Inflammatory macrophage treated with lipopolysaccharide for 1 hour (primary cell): ENCODE data around the gene BTRC.

Experiments used
- DNase-seq, 2 donors: peaks; one replicate each; pipeline ENCODE4 v3.0.0-alpha.2; 2020 to 2022

The BTRC gene

GRCh38 chr10:101569622-101570427, 215.9 kb downstream of the BTRC start:
- DNase-seq = peak; percentile 45 to 88

DNA sequence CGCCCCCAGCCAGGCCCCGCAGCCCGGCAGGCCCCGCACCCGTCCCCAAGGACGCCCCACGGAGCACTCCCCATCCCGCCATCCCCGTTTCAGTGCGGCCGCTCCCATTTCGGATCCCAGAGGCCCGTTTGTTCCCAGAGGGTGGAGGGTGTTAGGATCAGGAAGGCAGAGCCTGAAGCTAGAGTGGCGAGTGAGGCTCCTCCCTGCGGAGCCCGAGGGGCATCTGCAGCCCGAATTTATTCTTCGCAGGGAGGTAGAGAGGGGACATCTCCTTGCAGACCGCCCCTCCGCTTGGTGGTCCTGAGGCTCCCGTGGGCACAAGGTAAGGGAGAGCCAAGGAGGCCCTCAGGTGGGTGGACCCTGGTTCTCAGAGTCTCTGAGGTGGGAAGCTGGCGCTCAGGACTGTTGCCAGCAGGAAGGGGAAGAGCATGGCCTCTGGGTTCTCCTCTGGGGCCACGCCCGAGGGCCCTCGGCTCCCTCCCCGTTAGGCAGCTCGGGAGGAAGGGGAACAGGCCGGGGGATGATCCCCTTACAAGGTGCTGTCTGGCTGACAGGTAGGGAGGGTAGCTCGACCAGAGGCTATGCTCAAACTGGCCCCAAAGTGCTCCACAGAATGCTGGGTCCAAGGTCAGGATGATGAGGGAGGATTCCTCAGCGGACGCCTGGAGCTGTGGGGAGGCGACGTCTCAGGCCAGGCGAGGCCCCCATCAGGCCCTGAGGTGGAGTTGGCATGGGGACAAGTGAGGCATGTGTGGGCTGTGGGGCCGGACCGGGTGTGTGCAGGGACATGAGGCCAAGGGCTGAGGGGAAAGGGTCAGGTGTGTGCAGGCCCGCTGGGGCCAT, 216.7 kb downstream of the BTRC start:
- peak; percentile 24 to 25 for DNase-seq

GRCh38 chr10:101571271-101571925, 217.4 kb downstream of the BTRC start:
- DNase-seq = no peak

- DNase-seq = no peak
Measured at GRCh38 chr10:101572126-101572525, 218.2 kb downstream of the BTRC start.

- DNase-seq = no peak
Measured at GRCh38 chr10:101572785-101573184, 218.8 kb downstream of the BTRC start.

DNA sequence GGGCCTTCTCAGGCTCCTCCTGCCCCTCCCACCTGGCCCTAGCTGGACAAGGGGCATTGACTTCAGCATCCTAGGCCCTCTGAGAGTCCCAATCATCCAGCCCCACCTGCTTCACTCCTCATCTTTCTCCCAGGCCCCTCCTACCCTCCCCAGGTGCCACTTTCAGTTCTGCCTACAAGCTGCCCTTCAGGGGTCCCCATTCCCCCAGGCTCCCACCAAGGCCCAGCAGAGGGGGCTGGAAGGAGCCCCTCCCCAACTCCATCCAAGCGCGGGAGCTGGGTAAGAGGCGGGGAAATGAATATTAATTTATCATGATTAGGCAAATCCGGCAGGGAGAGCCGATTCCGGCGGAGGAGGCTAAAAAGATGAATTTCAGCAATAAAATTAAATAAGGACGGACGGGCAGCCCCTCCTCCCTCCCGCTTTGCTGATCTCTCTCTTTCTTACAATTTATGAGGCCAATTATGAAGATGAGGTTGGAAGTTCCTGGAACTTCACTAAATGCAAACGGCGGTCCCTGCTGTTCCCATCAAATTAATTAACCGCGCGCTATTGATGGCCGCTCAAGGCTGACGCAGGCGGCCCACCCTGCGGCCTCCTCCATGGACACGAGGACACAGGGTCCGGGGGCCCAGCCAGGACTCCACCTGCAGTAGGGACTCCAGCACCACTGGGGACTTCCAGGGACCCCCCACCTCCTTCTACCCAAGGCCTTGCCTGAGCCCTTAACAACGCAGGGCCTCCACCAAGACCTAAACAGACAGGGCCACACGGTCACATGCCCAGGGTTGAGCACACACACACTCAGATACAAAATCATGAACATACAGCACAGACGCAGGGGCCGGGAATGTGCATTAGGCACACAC, 220.2 kb downstream of the BTRC start:
- no peak for DNase-seq

- no peak for DNase-seq
Measured at GRCh38 chr10:101575091-101575490, 221.1 kb downstream of the BTRC start.

DNA sequence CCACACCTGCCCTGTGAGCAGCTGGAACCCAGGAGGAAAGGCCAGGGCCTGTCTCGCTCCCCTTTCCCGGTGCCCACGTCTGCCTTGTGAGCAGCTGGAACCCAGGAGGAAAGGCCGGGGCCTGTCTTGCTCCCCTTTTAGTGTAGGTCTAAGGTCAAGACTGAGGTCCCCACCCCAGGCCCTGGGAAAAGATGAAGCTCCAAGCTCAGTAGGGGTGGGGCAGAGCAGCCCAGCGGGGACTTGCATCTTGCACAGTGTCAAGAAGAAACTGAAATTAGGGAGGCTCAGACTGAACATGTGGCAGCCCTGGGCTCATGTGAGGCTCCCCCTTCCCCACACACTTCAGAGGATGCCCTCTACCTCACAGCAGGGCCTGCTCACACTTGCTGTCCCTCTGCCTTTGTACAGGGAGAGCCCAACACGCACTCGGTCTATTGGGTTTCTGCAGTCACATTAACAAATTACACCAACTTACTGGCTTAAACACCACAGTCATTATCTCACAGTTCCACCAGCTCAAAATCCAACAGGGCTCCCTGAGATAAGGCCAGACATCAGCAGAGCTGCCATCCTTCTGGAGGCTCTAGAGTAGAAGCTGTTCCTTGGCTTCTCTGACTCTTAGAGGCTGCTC, 221.7 kb downstream of the BTRC start:
- DNase-seq = no peak

GRCh38 chr10:101576211-101576863, 222.4 kb downstream of the BTRC start:
- no peak for DNase-seq

DNA sequence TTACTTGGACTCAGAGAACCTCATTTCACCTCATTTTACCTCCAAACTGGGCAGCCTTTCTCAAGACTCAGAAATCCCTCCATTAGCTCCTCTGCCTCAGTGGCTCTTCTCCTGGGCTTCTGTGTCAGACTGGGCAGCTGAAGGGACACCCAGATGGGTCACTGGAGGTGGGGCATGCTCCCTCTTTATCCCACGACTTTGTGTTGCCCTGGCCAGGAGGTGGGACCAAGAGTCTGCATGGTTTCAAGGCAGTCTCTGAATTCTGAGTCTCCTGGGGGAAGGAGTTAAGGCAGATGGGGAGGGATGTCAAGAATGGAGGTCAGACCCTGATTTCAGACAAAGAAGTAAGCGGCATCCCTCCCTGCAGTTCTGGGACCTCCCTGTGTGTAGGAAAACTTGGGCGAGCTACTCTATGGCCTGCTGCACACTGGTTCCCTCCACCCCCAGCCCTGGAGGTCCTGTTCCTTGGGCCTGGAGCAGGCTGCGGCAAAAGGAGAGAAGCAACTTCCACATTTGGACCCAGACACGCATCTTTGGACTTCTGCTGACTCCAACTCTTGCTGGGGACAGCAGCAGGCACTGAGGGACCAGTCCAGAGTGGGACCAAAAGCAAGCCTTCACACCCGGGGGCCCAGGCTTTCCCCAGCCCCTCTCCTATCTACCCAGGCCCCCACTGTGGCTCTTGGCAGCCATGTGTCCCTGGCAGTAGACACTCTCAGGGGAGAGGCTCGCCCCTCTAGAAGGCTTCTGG, 223.3 kb downstream of the BTRC start:
- DNase-seq = no peak

DNA sequence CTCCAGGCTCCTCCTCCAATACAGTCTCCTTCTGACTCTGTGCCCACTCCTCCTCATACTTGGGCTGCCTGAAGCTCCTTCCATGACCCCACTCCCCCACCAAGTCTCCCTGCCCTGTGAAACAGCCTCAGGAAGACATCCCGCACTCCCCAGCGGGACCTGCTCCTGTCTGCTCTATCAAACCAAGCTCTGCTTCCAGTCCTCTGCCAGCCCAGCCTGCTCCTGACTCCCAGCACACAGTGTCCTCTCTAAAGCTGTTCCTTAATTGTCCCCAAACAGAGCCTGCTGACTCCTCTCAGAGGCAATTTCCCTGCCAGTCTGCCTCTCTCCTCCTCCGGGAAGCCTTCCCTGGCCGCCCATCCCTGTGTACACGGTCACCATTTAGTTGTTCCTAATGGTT, 224.2 kb downstream of the BTRC start:
- no peak for DNase-seq

- no peak for DNase-seq
Measured at GRCh38 chr10:101578803-101579515, 225.0 kb downstream of the BTRC start.

- no peak for DNase-seq
Measured at GRCh38 chr10:101579516-101579870, 225.5 kb downstream of the BTRC start.

DNA sequence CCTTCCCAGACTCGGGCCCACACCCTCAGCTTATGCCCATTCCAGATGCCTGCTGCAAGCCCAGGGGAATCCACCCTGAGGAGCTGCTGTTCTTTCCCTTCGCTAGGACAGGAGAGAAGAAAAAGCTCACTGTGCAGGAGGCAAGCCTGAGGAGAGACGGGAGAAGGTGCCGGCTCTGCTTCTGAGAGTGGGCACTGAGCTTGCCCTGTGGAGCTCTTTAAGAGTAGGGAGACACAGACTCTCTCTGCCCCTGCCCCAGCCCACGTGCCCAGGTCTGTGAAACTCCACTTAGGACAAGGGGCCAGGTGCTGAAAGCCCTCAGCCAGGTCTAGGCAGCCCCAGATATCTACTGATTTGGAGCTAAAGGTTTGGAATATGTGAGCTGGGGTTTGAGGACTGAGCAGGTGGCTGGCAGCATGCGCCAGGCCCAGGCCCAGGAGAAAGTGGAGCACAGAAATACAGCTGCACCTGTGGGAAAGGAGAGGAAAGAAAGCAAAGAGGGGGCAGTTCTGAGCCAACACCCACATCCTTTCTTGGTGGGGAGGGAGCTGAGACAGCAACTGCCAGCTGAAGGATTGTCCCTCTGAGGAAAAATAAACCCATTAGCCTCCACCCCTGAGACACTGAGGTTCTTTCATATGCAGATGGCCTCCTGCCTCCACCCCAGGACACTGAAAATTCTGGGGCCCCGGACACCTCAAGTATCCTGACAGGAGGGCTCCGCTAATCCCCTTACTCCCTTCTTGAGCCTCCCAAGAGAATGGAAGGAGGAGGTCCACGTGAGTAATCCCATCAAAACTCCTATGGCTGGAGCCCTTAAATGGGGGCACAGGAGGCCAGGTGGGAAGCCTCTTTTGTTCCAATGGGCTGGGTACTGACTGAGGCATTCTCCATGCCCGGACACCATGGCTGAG, 226.8 kb downstream of the BTRC start:
- no peak for DNase-seq

DNA sequence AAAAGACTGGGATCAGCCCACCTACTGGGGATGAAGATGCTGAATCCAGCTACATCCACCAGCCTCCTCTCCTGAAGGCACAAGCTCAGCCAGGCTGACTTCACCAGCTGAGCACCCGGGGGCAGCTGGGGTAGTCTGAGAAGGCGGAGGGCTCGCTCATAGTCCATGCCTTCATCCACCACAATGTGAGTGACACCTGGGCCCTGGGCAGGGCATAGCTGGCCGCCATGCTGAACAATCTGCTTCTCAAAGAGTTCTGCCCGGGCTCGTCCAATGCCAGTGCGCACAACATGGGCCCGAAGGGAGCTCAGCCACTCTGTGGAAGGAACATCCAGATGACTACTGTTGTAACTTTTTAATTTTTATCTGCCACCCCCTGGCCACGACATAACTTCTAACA, 231.9 kb downstream of the BTRC start:
- DNase-seq = no peak

DNA sequence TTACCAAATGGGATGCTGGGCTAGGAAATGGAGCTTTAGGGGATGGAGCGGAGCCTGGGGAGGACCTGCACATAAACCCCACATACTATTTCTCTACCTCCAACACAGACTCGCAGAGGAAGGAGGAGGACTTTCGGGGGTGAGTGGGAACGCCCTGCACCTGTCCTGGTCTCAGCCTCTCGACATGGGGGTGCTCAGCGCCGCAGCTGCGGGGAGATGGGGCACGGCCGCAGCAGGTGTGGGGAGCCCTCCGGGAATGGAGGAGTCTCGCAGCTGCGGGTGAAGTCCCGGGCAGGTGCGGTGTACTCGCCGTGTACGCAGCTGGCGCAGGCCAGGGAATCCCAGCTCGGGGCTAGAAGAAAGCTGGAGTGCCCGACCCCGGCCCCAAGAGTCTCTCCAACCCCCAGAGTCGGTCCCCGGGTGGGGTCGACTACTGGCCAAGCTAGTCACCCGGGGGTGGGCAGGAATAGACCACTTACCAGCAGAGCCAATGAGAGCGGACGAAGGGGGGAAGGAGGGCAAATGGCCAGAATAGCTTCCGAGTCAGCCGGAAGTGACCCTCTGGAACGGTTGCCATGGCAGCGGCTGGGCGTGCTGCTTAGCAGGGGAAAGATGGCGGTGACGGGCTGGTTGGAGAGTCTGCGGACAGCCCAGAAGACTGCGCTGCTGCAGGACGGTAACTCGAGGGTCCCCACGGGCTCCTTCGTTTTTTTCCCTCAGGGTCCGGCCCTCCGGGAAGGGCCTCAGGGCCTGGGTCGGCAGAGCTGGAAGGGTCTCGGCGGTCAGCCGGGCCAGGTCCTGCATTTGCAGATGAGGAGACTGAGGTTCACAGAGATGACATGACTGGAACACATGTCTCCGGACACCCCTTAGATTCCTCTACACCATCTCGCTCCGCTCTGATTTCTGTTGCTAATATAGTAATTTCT, 234.0 kb downstream of the BTRC start, which contains the start of the genes DPCD and POLL:
Gene DPCD, plus strand, starts transcription at position 597 of the 929 bp plus-strand sequence. Its CDS starts 16 bp downstream, at position 613.
Gene POLL, minus strand, starts transcription at position 533 of the 929 bp plus-strand sequence. CDS start 897 bp downstream, outside the sequence.
- DNase-seq = peak; percentile 90 to 99

DNA sequence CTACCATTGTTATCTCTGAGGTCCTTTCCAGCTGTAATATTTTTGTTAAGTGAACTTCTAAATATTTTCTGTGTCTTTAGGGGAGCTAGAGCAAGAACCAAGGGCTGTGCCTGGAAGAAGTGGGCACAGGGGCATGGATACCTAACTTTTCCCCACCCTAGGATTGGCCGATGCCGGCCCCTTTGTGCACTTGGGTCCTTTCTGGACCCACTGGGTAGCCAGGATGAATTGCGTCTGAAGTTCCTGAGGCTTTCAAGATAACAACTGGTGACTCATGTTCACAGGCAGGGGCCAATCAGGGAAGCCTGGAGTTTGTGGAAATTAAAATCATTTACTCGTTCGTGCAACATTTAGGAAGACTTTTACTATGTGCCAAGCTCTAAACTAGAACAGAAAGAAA, 234.9 kb downstream of the BTRC start:
- DNase-seq = no peak

GRCh38 chr10:101593331-101593730, 239.4 kb downstream of the BTRC start:
- DNase-seq = peak; percentile 60 to 65
